Measurements from ENCODE around the gene TACC2.

The TACC2 gene

DNA sequence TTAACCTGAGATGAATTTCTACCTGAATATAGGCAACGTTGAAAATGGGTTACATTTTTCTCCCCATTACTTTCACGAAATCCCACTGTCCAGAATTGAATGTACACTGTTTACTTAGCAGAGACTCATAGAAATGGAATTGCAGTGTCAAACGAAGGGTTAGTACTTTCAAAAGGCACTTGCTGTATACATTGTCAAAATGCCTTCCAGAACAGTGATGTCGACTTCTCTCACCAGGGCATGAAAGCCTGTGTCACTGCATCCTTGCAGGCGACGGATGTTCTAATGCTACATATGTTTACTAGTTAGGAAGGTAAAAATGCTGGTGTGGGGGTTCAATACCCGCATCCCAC, 41.2 kb downstream of the TACC2 start:
- DNase-seq (ENCODE audit: low read depth) = no peak

DNA sequence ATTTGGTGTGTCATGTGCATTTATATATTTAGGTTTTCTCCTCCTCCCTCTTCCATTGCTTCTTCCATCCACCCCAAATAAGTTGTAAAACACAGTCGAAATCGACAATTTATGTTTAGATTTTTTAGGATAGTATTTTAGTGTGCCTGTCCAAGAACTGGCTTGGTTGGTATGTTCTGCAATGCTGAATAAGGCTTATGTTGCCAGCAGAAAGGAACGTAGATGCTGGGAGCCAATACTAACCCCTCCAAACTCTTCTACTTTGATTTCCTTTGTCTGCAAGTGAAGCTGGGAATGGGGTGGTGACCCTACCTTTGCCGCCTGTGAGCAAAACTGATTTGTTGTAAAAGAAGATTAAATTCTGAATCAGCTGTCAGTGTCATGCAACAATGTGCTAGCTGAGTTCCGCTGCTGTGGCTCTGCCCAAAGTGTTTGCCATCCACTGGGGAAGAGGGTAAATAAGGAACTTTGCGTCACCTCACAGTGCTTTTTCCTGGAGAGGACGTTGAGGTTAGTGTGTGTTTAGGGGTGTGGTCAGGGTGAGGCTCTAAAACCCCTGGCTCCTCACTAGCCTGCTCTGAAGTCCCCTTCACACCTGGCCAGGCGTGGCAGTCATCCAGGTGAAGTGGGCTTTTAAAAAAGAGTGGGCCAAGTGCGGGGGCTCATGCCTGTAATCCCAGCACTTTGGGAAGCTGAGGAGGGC, 44.4 kb downstream of the TACC2 start:
- DNase-seq (ENCODE audit: low read depth) = no peak

DNA sequence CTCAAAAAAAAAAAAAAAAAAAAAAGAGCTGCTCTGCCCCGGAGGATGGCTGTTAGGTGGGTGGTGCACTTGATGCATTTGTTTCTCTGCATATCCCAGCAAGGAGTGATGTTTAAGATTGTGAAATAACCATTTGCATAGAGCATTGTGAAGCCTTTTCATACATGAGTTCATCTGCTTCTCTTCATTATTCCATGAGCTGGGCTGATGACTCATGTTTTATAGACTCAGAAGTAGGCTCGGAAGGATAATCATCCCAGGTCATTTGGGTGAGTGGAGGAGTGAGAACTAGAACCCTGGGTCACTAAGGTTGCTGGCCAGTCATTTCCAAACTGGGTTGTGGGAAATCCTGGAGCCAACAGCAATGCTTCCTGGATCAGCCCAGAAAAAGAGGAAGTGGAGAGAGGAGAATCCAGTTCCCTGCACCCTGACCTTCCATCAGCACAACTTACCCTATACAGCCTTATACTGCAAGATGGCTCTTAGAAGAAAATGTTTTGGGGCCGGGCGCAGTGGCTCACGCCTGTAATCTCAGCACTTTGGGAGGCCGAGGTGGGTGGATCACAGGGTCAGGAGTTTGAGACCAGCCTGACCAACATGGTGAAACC, 45.3 kb downstream of the TACC2 start:
- DNase-seq (ENCODE audit: low read depth) = no peak

DNA sequence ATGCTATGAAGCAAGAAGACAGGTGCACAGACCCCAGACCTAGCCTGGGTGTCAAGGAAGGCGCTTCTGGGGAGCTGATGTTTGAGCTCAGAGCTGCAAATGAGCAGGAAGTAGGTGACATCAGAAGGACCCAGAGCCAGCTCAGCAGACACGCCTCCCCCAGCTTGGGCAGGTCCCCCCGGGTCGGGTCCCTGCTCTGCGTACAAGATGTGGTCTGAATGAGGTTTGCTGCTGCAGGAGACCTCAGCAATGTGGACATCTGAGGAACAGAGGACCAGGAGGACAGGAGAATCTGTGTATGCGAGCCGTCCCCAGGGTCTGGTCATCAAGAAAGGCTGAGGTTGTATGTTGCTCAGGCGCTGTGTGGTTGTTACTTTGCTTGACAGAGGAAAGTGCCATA, 51.8 kb downstream of the TACC2 start:
- no peak for DNase-seq (ENCODE audit: low read depth)

DNA sequence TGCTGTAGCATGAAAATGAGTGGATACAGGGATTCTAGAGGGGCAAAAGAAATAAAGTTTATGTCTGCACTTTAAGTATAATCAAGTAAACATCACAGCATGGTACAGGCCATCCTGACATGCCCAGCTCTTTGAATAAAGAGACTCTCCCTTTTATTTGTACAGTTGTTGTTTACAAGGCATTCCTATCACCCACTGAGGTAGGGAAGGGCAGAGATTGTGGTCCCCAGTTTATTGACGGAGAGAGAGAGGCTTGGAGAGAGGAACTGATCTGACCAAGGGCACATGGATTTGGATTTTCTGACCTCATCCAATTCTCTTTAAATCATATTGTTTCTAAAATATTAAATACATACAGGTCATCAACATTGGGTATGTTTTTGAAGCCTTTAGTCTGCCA, 53.9 kb downstream of the TACC2 start:
- no peak for DNase-seq (ENCODE audit: low read depth)

DNA sequence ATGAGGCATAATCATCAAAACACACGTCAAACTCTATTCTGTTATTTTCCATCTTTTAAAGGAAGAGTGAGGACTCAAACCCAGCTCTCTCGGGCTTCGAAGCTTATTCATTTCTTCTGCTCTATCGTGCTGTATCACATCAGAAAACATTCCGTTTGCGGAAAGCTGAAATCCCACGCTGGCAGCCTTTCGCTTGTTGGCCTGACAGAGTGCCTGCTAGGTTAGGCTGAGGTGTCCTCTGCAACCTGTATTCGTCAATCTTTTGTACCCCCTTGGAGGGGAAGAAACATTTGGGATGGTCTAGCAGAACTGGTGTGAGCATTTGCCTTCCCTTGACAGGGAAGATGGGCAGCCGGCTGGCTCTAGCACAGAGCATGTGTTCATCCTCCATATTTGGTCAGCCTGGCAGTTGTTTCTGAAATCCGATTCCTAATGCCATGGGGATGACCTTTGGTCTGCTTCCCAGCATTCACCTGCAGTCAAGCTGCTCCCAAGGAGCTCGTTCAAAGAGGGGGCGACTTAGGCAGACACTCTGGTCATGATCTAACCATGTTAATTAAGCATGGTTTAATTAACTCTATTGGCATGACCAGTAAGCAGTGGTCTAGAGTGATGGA, 55.2 kb downstream of the TACC2 start:
- no peak for DNase-seq (ENCODE audit: low read depth)

DNA sequence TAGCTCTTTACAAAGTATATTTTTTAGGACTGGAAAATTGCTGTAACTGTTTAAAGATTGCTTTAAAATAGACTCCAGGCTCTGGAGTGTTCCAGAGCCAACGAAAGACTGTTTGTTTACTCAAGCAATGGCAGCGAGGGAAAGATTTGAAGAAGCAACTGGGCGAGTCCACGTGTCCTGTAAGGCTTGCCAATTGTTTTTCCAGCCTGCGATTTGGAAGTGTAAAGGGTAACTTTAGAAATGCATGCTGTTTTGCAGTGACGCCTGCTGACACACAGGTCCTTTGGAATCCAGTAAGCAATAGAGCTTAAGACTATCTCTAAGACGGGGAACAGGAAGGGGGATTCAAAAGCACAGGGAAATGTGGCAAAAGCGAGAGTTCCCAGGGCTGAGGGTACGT, 55.8 kb downstream of the TACC2 start:
- DNase-seq (ENCODE audit: low read depth) = no peak

DNA sequence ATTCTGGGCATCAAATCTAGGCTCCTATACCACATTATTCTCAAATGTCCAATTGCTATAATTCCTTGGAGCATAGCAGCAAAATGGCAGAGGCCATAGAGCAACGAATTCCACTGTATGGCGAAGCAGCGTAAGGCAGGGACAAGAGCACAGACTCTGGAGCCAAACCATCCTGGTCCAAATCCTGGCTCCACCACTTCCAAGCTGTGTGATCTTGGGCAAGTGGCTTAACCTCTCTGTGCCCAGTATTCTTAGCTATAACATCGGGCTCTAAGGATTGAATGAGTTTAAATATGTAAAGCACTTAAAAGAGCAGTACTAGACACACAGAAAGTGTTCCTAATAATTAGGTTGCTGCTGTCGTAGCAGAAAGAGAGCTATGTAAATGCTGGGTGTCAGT, 56.2 kb downstream of the TACC2 start:
- DNase-seq (ENCODE audit: low read depth) = no peak

DNA sequence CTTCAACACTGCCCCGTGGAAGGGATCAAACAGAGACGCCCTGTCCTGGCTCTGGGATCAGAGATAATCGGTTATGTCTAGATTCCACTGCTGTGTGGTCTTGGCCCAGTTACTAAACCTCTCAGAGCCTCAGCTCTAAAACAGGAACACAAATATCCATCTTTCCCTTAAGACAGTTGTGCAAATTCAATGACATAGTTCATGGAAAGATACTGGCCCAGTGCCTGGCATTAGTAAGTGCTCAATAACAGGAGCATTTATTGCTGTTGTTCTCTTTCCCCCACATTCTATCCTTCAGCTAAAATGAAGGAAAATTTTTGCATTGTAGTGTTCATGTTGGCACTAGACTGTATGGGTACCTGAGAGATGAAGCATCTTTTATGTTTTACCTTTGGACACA, 58.6 kb downstream of the TACC2 start:
- no peak for DNase-seq (ENCODE audit: low read depth)

DNA sequence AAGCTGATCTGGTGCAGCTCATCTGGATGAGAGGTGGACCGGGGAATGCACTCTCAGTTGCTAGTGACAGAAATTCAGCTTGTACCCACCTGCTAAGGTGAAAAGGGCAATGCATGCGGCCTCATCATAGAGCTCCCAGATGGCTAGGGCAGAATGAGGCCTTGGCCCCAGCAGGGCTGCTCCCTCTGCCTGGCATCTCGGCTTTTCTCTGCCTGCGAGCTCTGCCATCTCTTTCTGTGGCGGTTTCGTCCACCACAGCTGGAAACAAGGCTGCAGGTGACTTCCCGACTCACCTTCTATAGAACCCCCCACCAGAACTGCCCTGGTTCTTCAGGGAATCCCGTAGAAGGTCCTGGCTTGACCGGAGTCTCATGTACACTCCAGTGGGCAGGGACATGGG, 60.1 kb downstream of the TACC2 start:
- DNase-seq (ENCODE audit: low read depth) = no peak

DNA sequence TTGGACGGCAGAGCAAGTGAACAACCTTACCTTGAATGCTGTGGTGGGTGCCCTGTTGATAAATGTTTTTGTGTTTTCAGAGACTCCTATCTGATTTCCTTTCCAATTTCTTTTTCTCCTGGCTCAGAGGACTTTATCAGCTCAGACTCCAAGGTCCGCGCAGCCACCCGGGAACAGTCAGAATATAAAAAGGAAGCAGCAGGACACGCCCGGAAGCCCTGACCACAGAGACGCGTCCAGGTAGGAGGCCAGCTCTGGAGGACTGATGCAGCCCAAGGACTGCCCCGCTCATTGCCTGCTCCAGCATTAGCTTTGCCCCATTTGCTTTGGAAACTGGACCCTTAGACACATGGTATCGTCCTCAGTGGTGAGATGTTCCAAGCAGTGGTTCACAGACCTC, 61.3 kb downstream of the TACC2 start:
- DNase-seq (ENCODE audit: low read depth) = no peak

DNA sequence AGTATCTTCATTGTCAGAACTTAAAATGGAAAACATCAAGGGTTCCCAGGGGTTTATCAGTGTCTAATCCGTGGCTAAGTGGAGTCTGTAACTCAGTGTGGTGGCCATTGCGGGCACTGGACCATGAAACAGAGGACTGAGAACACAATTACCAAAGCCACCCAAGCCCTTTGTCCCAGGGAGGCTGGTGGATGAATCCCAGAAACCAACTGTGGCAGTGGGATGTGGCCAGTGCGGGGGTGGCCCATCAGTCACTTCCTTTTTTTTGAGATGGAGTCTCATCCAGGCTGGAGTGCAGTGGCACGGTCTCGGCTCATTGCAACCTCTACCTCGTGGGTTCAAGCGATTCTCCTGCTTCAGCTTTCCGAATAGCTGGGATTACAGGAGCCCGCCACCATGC, 61.8 kb downstream of the TACC2 start:
- DNase-seq (ENCODE audit: low read depth) = no peak

DNA sequence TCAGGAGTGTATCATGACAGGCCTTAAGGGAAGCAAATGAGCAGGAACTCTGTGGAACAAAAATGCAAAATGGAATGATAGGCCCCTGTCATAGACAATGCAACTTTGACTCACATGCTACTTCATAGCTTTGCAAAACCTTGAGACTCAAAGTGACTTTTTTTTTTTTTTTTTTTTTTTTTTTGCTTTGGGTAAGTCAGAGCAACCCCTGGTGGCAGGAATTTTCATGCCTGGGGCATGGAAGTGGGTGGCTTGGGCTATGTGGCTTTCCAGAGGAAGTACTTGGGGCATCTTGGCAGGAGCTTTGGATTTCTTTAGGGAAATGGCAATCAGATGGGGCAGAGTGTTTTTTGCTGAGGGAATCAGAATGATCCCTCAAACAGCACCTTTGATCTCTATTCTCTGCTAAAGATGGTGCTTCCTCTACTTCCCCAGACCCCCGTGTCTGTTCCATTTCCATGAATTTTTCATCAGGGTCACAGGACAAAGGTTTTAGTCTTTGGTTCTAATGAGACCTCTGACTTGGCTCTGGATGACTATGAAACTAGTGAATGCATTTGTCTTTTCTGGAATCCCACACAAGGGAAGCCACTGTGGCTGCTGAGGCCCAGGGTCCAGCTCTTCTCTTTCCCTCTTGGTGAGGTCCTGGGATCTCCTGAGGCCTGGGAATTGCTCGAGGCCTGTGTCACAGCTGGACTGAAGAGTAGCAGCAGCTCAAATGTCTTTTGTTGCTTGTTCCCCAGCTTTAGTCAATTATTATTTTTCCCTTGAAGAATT, 62.8 kb downstream of the TACC2 start:
- DNase-seq (ENCODE audit: low read depth) = no peak

DNA sequence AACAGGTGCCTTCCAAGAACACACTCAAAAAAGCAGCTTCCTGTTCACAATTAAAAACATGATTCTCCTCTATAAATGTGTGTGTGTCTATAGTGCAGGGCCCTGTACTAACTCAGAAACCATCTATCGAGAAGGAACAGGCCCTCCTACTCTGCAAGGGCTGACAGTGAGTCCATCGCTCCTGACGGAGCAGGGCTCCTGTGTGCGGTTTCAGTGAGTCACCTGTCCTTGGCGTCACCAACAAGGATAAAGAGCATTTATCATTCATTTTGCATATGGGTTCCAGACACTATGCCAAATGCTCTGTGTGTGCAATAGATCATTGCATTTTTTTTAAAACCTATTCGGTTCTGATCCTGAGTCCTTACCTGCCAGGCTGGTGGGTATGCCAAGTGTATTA, 63.7 kb downstream of the TACC2 start:
- no peak for DNase-seq (ENCODE audit: low read depth)

DNA sequence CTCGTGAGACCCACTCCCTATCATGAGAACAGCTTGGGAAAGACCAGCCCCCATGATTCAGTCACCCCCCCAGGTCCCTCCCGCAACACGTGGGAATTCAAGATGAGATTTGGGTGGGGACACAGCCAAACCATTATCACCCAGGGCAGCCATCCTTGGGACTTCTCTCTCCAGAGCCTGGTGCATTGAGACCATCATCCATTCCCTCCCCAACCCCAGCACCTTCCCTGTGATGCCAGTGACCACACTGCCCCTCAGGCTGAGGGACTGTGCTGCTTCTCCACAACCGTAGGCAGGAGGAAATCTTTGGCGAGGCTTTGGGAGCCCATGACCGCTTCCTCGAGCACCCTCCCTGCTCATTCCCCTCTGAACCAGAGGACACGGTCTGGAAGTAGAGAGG, 64.4 kb downstream of the TACC2 start:
- no peak for DNase-seq (ENCODE audit: low read depth)

DNA sequence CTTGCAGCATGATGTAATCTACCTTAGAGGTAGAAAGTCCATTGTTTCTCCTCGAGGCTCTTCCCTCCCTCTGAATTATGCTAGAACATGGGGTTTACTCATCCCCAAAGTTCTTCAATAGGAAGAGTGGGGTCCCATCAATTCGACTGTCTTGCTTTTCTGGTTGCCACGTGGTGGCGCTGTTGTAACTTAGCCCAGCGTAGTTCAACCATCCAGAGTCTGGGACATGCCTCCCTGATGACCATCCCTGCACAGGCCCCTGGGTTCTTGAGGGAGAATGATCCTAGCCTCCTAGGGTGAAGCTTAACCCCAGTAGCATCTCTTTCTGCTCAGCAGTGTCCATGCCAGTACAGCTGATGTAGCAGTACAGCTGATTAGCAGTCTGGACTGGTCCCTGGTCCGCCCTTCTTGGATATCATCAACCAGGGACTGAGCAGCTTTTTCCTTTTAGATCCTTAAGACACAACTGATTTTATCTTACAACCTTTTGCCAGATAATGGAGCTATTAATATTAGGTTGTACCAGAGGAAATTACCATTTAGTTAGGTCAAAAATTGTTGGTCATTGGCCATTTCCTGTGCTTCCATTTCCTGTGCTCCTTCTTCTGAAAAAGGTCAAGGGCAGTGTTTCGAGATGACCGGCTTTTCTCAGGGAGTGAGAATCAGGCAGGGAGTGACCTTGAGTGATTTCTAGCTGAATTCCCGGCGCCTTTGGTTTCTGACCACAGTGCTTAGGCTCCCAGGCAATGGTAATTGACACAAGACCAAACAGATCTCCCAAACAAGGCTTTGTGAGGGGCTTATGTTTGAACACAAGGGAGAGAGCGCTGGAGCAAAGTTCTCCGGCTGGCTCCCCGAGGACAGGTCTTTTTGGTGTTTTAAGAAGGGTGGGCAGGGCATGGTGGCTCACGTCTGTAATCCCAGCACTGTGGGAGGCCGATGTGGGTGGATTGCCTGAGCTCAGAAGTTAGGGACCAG, 65.4 kb downstream of the TACC2 start:
- no peak for DNase-seq (ENCODE audit: low read depth)

DNA sequence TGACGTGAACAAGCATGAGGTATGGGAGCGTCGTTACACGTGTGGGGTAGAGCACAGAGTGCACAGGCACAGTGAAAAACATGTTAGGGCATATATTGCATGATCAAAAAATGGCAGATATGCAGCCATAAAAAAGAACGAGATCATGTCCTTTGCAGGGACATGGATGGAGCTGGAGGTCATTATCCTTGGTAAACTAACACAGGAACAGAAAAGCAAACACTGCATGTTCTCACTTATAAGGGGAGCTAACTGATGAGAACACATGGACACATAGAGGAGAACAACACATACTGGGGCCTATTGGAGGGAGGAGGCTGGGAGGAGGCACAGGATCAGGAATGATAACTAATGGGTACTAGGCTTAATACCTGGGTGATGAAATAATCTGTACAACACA, 66.3 kb downstream of the TACC2 start:
- no peak for DNase-seq (ENCODE audit: low read depth)

DNA sequence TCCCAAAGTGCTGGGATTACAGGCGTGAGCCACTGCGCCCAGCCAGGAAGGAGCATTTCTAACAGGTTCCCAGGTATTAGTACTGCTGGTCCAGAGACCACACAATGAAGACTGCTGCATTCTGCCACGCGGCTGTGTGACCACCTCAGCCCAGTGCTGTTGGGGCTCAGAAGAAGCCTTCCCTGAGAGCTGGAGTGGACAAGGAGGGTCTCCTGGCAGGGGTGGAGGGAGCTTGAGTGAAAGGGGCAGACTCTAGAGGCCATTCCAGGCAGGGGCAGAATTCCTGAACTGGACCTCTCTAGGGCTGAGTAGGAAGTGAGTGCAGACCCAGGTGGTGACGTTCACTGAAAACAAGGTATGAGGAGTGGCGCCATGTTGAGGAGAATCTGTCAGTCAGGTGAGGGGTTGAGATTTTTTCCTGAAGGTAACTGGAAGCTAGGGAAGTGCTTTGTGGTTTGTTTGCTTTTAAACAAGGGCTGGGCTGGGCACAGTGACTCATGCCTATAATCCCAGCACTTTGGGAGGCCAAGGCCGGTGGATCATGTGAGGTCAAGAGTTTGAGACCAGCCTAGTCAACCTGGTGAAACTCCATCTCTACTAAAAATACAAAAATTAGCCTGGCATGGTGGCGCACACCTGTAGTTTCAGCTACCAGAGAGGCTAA, 67.6 kb downstream of the TACC2 start:
- no peak for DNase-seq (ENCODE audit: low read depth)

DNA sequence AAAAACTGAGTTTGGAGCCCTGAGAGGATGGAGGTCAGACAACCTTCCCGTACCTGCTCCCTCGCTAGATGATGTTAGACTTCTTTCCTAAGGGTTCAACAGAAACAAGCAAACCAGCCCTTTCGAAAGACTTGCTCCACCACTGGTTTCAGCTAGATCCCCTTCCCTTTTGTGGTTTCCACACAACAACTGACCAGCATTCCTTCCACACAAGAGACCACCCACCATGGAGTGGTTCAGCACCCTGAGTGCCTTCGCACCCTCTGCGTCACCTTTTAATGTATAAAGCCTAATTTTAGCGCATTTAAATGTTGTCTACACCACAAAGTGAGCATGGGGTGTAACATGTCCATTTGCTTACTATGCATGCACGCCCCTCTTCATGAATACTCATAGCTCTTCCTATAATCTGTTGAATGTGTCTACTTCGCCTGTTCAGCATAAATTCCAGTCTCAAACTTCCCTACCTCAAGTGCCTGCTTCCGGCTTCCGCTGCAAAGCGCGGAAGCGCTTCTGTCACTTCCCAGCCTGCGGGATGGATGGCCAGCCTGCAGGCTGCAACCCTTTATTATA, 69.0 kb downstream of the TACC2 start:
- DNase-seq (ENCODE audit: low read depth) = no peak

DNA sequence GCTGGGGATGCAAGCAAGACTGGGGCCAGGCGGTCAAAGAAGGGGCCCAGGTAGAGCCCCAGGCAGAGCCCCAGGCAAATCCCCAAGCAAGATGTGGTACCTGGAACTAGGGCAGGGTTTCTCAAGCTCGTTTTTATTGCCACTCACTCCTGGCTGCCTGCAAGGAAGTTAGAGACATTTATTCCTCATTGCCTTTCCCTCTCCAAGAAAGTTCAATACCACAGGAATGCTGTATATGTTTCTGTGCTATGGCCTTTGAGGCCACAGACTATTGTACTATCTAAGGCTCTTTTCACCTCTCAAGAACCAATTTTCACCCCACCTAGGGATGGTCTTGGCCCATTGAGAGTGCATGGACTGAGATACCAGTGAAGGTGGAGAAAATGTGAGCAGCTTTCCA, 71.3 kb downstream of the TACC2 start:
- no peak for DNase-seq (ENCODE audit: low read depth)
